Colon (tissue), 2 donors: ENCODE measurements around the gene SIT1.

Source experiments
- FAIRE-seq: peaks from 2 replicates; lab custom pipeline; 2012; peaks lifted over from hg19 to GRCh38; lab: Jason Lieb, UNC
- donor health status: control.
- donor health status: control.

Gene SIT1

DNA sequence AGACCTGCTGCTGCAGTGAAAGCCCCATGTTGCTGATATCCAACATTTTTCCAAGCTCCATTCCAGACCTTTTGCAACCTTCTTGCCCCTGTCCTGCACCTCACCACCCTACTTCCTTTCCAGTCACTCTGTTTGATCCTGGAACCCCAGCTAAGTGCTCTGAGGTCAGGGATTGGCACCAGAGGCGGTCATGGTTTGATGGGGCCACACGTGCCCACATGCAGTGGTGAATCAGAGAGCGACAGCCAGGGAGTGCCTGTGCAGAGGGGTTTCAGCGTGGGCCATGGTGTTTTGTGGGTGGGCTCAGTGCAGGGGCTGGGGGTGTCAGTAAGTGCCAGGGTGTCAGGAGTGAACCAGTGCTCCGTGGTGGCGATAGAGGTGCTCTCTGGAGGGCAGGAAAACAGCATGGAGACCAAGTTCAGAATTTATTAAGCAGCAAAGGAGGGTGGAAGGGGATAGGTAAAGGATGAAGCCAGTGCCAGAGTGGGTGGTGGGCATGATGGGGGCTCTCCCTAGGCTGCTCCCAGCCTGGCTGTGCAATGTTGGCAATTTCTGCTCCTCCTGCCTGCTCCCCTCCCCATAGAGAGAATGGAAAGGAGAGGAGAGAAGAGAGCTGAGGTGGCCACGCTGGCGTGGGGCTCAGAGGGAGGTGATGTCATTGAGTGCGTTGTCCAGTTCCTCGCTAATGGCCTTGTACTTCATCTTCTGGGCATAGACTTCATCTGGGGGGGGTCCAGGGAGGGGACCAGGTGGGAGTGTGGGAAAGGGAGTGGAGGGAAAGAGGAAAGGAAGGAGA lies 32.0 kb upstream of the SIT1 start:
- FAIRE-seq: no peak

GRCh38 chr9:35682051-35682450 lies 31.3 kb upstream of the SIT1 start:
- no peak for FAIRE-seq

- no peak for FAIRE-seq
These were observed 30.7 kb upstream of the SIT1 start for GRCh38 chr9:35681341-35682002.

DNA sequence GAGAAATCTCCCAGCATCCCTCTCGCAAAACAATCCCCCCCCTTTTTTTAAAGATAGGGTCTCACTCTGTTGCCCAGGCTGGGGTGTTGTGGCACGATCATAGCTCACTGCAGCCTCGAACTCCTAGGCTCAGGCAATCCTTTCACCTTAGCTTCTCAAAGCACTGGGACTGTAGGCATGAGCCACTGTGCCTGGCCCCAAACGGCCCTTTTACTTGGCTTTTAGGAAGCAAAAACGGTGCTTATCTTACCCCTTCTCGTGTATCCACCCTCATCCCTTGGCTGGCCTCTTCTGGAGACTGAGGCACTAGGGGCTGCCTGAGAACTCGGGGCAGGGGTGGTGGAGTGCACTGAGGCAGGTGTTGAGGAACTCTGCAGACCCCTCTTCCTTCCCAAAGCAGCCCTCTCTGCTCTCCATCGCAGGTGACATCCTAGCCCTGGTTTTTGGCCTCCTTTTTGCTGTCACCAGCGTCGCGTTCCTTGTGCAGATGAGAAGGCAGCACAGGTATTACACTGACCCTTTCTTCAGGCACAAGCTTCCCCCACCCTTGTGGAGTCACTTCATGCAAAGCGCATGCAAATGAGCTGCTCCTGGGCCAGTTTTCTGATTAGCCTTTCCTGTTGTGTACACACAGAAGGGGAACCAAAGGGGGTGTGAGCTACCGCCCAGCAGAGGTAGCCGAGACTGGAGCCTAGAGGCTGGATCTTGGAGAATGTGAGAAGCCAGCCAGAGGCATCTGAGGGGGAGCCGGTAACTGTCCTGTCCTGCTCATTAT lies 29.8 kb upstream of the SIT1 start:
- FAIRE-seq: no peak

DNA sequence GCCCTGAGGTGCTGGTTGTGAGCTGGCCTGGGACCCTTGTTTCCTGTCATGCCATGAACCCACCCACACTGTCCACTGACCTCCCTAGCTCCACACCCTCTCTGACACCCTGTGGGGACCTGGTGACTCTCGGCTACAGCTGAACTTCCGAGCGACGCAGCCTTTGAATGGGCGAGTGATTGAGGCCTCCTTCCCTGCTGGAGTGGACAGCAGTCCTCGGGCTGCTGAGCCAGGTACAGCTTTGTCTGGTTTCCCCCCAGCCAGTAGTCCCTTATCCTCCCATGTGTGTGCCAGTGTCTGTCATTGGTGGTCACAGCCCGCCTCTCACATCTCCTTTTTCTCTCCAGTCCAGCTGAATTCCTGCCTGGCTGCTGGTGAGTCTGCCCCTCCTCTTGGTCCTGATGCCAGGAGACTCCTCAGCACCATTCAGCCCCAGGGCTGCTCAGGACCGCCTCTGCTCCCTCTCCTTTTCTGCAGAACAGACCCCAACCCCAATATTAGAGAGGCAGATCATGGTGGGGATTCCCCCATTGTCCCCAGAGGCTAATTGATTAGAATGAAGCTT lies 29.1 kb upstream of the SIT1 start:
- FAIRE-seq: no peak

GRCh38 chr9:35679091-35679490 lies 28.4 kb upstream of the SIT1 start:
- FAIRE-seq: no peak

- no peak for FAIRE-seq
These were observed 25.1 kb upstream of the SIT1 start for GRCh38 chr9:35675732-35676392.

DNA sequence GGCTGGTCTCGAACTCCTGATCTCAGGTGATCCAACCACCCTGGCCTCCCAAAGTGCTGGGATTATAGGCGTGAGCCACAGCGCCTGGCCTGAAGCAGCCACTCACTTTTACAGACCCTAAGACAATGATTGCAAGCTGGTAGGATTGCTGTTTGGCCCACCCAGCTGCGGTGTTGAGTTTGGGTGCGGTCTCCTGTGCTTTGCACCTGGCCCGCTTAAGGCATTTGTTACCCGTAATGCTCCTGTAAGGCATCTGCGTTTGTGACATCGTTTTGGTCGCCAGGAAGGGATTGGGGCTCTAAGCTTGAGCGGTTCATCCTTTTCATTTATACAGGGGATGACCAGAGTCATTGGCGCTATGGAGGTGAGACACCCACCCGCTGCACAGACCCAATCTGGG lies 24.5 kb upstream of the SIT1 start:
- FAIRE-seq: no peak

DNA sequence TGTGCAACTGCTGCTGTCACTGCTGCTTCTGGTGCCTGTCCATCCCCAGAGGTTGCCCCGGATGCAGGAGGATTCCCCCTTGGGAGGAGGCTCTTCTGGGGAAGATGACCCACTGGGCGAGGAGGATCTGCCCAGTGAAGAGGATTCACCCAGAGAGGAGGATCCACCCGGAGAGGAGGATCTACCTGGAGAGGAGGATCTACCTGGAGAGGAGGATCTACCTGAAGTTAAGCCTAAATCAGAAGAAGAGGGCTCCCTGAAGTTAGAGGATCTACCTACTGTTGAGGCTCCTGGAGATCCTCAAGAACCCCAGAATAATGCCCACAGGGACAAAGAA lies 23.3 kb upstream of the SIT1 start:
- no peak for FAIRE-seq

- FAIRE-seq: no peak
These were observed 22.6 kb upstream of the SIT1 start, which contains the start of gene CA9 for GRCh38 chr9:35673132-35674024. Gene CA9 (plus strand): TSS chr9:35673928. CDS start chr9:35673960, 32 bp downstream.

DNA sequence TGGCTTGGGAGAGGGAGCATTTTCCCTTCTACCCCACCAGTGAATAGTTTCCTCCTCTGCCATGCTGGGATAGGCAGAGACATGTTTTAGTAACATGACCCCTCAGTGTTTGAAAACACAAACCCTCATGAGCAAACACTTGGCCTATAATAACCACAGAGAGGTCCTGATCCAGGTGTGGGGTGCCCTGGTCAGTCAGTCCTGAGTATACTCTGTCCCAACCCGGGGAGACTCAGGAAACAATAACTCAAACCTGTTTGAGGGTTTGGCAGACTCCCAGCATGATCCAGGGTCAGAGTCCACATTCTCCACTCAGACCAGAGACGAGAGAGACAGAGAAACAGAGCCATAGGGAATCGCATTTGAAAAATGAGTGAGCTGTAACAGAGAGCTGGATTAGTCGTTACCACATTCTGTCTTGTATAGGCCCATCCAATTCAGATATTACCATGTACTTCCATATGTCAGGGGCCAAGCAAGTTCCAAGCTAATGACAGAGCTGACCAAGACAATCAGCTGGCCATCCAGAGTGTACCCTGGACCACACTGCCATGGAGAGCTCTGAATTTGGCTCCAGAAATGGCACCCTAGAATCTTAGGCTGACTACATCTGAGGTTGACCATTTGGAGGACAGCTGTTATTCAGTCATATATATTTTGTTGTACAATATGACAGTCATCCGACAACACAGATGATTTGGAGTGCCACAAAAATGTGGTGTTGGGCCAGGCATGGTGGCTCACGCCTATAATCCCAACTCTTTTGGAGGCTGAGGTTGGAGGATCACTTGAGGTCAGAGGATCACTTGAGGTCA lies 18.8 kb upstream of the SIT1 start:
- FAIRE-seq: no peak

- no peak for FAIRE-seq
These were observed 17.2 kb upstream of the SIT1 start for GRCh38 chr9:35667939-35668338.

DNA sequence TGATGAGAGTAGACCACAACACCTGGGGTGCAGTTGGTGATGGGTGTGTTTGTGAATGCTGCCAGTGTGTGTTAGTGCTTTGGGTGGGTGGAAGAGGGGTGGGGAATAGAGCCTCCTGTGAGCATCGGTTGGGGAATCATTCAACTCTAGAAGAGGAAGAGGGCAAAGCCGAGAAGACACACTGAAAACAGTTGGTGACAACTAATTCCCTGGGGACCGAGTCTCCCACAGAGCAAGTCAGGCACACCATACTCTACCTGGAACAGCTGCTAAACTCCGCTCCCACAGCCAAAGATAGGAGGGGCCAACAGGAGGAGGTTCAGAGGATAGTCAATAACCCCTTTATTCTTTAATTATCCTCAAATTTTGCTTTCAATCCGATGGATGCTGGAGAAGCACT lies 15.8 kb upstream of the SIT1 start:
- FAIRE-seq: no peak

DNA sequence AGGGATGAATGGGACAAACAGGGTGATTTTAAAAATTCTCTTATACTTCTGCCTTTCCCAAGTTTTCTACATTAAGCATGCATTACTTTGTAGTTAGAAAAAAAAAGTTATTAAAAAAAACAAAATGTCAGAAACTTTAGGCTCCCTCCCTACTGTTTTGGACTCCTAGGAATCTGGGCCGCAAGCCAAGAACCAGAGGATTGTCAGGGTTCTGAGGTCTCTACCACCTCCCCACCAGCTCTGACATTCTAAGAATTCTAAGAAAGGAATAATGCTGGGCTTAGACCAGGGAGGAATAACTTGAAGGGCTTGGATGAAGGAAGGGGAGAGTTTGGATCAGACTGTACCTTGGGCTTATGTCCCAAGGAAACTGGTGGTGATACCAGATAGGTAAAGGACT lies 15.3 kb upstream of the SIT1 start:
- no peak for FAIRE-seq

DNA sequence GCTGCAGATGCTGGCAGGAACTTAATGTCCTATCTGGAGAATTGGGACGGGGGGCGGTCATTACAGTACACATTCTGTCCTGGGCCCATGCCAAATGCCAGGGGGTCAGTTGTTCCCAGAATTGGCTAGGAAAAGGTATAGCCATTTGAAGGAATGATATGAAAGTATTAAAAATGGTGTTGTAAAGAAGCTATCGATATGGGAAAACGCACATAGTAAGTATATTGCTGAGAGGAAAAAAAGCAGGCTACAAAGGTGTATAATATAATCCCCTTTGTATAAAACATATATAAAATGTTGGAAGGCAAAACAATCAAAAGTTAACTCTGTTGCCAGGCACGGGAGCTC lies 14.7 kb upstream of the SIT1 start:
- FAIRE-seq: no peak

- no peak for FAIRE-seq
These were observed 14.1 kb upstream of the SIT1 start, which contains the start of gene ARHGEF39 for GRCh38 chr9:35664531-35665470. Gene ARHGEF39 (minus strand): TSS chr9:35665195. CDS start chr9:35665169, 26 bp downstream.

DNA sequence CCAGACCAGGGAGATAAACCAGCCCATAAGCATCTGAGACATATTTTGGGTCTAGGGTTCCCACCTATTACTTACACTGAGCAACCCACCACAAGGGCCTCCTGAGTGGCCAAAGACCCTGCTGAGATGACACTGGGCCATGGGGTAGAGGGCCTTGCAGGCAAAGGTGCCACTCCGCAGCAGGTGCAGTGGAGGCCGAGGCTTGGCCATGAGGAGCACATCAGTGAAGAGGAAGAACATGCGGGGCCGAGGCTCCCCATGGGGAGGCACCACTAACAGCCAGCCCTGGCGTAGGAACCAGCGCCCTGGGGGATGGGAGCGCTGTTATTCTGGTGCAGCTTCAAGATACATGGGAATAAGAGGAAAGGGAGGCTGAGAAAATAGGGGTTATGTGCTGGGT lies 11.7 kb upstream of the SIT1 start:
- no peak for FAIRE-seq

- FAIRE-seq: no peak
These were observed 11.1 kb upstream of the SIT1 start for GRCh38 chr9:35661756-35662350.

DNA sequence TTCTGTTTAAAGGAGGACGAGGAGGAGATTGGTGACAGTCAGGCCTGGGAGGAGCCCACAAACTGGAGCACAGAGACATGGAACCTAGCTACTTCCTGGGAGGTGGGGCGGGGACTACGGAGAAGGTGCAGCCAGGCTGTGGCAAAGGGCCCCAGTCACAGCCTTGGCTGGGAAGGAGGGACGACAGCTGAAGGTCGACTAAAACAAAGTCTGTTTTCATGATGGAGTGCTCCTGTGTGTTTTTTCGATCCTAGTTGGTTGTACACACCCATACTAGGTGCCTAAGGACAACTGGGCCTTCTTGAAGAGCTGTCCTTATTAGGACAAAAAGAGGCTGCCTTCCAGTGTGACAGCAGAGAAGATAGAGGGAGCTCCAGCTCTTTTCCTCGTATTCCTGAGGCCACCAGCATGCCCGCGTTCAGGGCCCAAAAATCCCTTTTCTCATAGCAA lies 10.3 kb upstream of the SIT1 start:
- no peak for FAIRE-seq
